22Rv1 (cell line): ENCODE measurements around the gene NEB.

ENCODE experiments used
- ZFX ChIP-seq: fragments of 450-650 bp; IDR thresholded peaks from 2 replicates; pipeline ENCODE4 v1.6.1; 2017; ENCODE audit warnings: antibody characterized with exemption, borderline replicate concordance
- TF ChIP-seq, protein P1 (sequence below): fragments of 450-650 bp; IDR thresholded peaks from 2 replicates; pipeline ENCODE4 v1.5.1; 2017; ENCODE audit warnings: mild to moderate bottlenecking

DNA sequence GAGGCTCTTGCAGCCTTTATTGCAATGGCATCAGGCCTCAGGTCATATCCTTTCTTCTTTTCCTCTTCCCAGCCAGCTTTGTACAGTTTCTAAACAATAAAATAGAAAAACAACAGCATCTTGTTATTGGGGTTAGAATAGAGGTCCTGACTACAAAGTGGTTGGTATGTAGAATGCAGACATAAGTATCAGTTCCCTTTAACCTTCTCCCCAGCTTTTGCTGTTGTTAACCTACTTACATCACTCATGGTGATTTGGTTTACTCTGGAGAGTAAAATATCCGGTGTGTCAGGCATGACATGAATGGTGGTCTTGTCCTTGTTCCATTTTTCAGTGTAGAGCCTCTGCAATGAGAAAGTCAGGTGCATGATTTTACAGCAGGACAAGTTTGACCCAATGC is 69.8 kb downstream of the NEB start:
- TF ChIP-seq, protein P1, sequence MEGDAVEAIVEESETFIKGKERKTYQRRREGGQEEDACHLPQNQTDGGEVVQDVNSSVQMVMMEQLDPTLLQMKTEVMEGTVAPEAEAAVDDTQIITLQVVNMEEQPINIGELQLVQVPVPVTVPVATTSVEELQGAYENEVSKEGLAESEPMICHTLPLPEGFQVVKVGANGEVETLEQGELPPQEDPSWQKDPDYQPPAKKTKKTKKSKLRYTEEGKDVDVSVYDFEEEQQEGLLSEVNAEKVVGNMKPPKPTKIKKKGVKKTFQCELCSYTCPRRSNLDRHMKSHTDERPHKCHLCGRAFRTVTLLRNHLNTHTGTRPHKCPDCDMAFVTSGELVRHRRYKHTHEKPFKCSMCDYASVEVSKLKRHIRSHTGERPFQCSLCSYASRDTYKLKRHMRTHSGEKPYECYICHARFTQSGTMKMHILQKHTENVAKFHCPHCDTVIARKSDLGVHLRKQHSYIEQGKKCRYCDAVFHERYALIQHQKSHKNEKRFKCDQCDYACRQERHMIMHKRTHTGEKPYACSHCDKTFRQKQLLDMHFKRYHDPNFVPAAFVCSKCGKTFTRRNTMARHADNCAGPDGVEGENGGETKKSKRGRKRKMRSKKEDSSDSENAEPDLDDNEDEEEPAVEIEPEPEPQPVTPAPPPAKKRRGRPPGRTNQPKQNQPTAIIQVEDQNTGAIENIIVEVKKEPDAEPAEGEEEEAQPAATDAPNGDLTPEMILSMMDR, result no peak
- TF ChIP-seq ZFX, result no peak
